ENCODE data around the gene TMEM269. TPM values are rescaled to one million over a fixed set of nuclear protein-coding genes. Genes with fewer than 3 reads are reported as not detected.

The TMEM269 gene
- total and polyA plus RNA-seq, 2 donors (not counting 1 experiment from before 2014, with no cell fraction given) = 0.21 to 0.47 TPM

- TF ChIP-seq CTCF (IDR thresholded peaks at IDR 0.05) (no peak), EZH2 (IDR thresholded peaks at IDR 0.05; ENCODE audit: borderline replicate concordance, insufficient read depth, low read depth, low read length, poor library complexity, severe bottlenecking) (no peak)
- ChIA-PET POLR2A (no interaction called here), CTCF (no interaction called here)
- no peak for DNase-seq
- ATAC-seq (ENCODE audit: low read depth) = no peak
- Histone ChIP-seq H4K20me1 (ENCODE audit: control insufficient read depth, insufficient read depth, low read length, poor library complexity, severe bottlenecking) (no peaks in the 10 kb centered on the region), H3K27ac (ENCODE audit: low read length in 2 of 2) (no peak overlapping the region), H3K79me2 (ENCODE audit: control insufficient read depth, insufficient read depth, low read length) (no peaks in the 10 kb centered on the region), H3K4me2 (replicated peaks; ENCODE audit: low read depth, low read length, poor library complexity, severe bottlenecking) (no peak overlapping the region), H3K9me3 (ENCODE audit: control extremely low read depth in 1 of 3, control insufficient read depth in 2 of 3, insufficient read depth in 1 of 3, low read length in 2 of 3) (no peaks in the 10 kb centered on the region), H2AFZ (ENCODE audit: insufficient read depth, low read depth, low read length, poor library complexity, severe bottlenecking) (no peak overlapping the region), H3K4me1 (ENCODE audit: control insufficient read depth in 2 of 2, insufficient read depth in 2 of 2, low read length in 2 of 2) (peaks cover 10 to 16% of the 10 kb centered on the region in 2 donors), H3K36me3 (replicated peaks in 1 of 2; ENCODE audit: control extremely low read depth in 1 of 2, control insufficient read depth in 1 of 2, extremely low read depth in 1 of 2, insufficient read depth in 2 of 2, low read length in 1 of 2) (peaks cover 0 to 4% of the 10 kb centered on the region in 2 experiments), H3K9ac (ENCODE audit: low read length) (no peak overlapping the region), H3K4me3 (ENCODE audit: control extremely low read depth in 1 of 5, extremely low read depth in 1 of 5, insufficient read depth in 1 of 5, low read depth in 2 of 5, low read length in 4 of 5) (no peak overlapping the region), H3K27me3 (replicated peaks in 1 of 4; ENCODE audit: control extremely low read depth in 1 of 4, control insufficient read depth in 3 of 4, insufficient read depth in 4 of 4, low read length in 3 of 4) (no peaks in the 10 kb centered on the region)
- no peak overlapping the region for H3K27ac Mint-ChIP-seq
- H3K27me3 Mint-ChIP-seq = no peaks in the 10 kb centered on the region
- peaks cover 8% of the 10 kb centered on the region for H3K4me1 Mint-ChIP-seq
- 92% methylated on average over 11 of the region's 19 CpGs for WGBS (ENCODE audit: insufficient coverage)
- no peaks in the 10 kb centered on the region for H3K9me3 Mint-ChIP-seq (ENCODE audit: insufficient read depth)
- no peak overlapping the region for H3K4me3 Mint-ChIP-seq
- intact Hi-C loops (cut with micrococcal nuclease) = no loop called here
These were observed 43.8 kb upstream of the TMEM269 start for GRCh38 chr1:42740851-42741580.

- ATAC-seq (ENCODE audit: low read depth) = no peak
- no peak overlapping the region for H3K4me3 ChIP-seq (ENCODE audit: control extremely low read depth in 1 of 5, extremely low read depth in 1 of 5, insufficient read depth in 1 of 5, low read depth in 2 of 5, low read length in 4 of 5)
- intact Hi-C loops (cut with micrococcal nuclease) = no loop called here
- WGBS (ENCODE audit: insufficient coverage) = 88% methylated on average over 4 of the region's 4 CpGs
- H3K4me1 ChIP-seq (ENCODE audit: control insufficient read depth in 2 of 2, insufficient read depth in 2 of 2, low read length in 2 of 2) = peaks cover 9 to 13% of the 10 kb centered on the region in 2 donors
- no peaks in the 10 kb centered on the region for H3K27me3 Mint-ChIP-seq
- H3K79me2 ChIP-seq (ENCODE audit: control insufficient read depth, insufficient read depth, low read length) = no peaks in the 10 kb centered on the region
- DNase-seq = no peak
- H3K9me3 Mint-ChIP-seq (ENCODE audit: insufficient read depth) = no peaks in the 10 kb centered on the region
- H3K9ac ChIP-seq (ENCODE audit: low read length) = no peak overlapping the region
- peaks cover 0 to 9% of the 10 kb centered on the region in 2 experiments for H3K36me3 ChIP-seq (replicated peaks in 1 of 2; ENCODE audit: control extremely low read depth in 1 of 2, control insufficient read depth in 1 of 2, extremely low read depth in 1 of 2, insufficient read depth in 2 of 2, low read length in 1 of 2)
- no peaks in the 10 kb centered on the region for H4K20me1 ChIP-seq (ENCODE audit: control insufficient read depth, insufficient read depth, low read length, poor library complexity, severe bottlenecking)
- no peak for TF ChIP-seq EZH2 (IDR thresholded peaks at IDR 0.05; ENCODE audit: borderline replicate concordance, insufficient read depth, low read depth, low read length, poor library complexity, severe bottlenecking)
- no peak for TF ChIP-seq CTCF (IDR thresholded peaks at IDR 0.05)
- H3K4me3 Mint-ChIP-seq = no peak overlapping the region
- CTCF ChIA-PET = no interaction called here
- no peaks in the 10 kb centered on the region for H3K27me3 ChIP-seq (replicated peaks in 1 of 4; ENCODE audit: control extremely low read depth in 1 of 4, control insufficient read depth in 3 of 4, insufficient read depth in 4 of 4, low read length in 3 of 4)
- H3K9me3 ChIP-seq (ENCODE audit: control extremely low read depth in 1 of 3, control insufficient read depth in 2 of 3, insufficient read depth in 1 of 3, low read length in 2 of 3) = no peaks in the 10 kb centered on the region
- no peak overlapping the region for H3K4me2 ChIP-seq (replicated peaks; ENCODE audit: low read depth, low read length, poor library complexity, severe bottlenecking)
- peaks cover 8% of the 10 kb centered on the region for H3K4me1 Mint-ChIP-seq
- no peak overlapping the region for H3K27ac Mint-ChIP-seq
- no peak overlapping the region for H3K27ac ChIP-seq (ENCODE audit: low read length in 2 of 2)
- POLR2A ChIA-PET = no interaction called here
- no peak overlapping the region for H2AFZ ChIP-seq (ENCODE audit: insufficient read depth, low read depth, low read length, poor library complexity, severe bottlenecking)
These were observed 43.1 kb upstream of the TMEM269 start for GRCh38 chr1:42741706-42742105.

Measured in B cell (primary cell).